Measurements from ENCODE around the gene RABL2B. TPM values are rescaled to one million over a fixed set of nuclear protein-coding genes. Genes with fewer than 3 reads are reported as not detected.

The RABL2B gene
- total RNA-seq, 1 donor from 2014 or later: 13.9 TPM

GRCh38 chr22:50739279-50739691, 44.2 kb downstream of the RABL2B start:
- Mint-ChIP-seq H3K4me3 (no peak overlapping the region), H3K4me1 (no peaks in the 10 kb centered on the region), H3K36me3 (no peaks in the 10 kb centered on the region), H3K27me3 (ENCODE audit: insufficient read depth, low read depth) (peaks cover 9% of the 10 kb centered on the region), H3K9me3 (no peaks in the 10 kb centered on the region), H3K27ac (no peak overlapping the region)
- H3K9ac ChIP-seq: no peak overlapping the region
- no peak overlapping the region for H2AFZ ChIP-seq (replicated peaks)
- H3K27ac ChIP-seq: no peak overlapping the region
- H3K36me3 ChIP-seq: no peaks in the 10 kb centered on the region
- H3K4me2 ChIP-seq: no peak overlapping the region
- H3K4me1 ChIP-seq: no peaks in the 10 kb centered on the region
- no peak overlapping the region for H3K4me3 ChIP-seq
- H3F3A ChIP-seq (ENCODE audit: low read depth): no peaks in the 10 kb centered on the region
- no peaks in the 10 kb centered on the region for H3K79me2 ChIP-seq (ENCODE audit: low read depth)
- H3K27me3 ChIP-seq: peaks cover 83% of the 10 kb centered on the region
- no peaks in the 10 kb centered on the region for H3K9me3 ChIP-seq (ENCODE audit: low read depth)
- TF ChIP-seq CTCF (IDR thresholded peaks at IDR 0.05) (no peak), EZH2 (IDR thresholded peaks at IDR 0.05) (no peak), EZH2phosphoT487 (IDR thresholded peaks at IDR 0.05) (no peak)
- no peak for DNase-seq (ENCODE audit: low spot score)
- no peaks in the 10 kb centered on the region for H4K20me1 ChIP-seq (ENCODE audit: low read depth)

- H3K36me3 Mint-ChIP-seq: no peaks in the 10 kb centered on the region
- Histone ChIP-seq H3K9me3 (ENCODE audit: low read depth) (no peaks in the 10 kb centered on the region), H3K27me3 (peaks cover 86% of the 10 kb centered on the region), H3K4me1 (no peaks in the 10 kb centered on the region), H4K20me1 (ENCODE audit: low read depth) (no peaks in the 10 kb centered on the region), H3K79me2 (ENCODE audit: low read depth) (no peaks in the 10 kb centered on the region), H3K4me3 (no peak overlapping the region), H3K4me2 (no peak overlapping the region), H2AFZ (replicated peaks) (no peak overlapping the region), H3F3A (ENCODE audit: low read depth) (peaks cover under 1% of the 10 kb centered on the region), H3K36me3 (no peaks in the 10 kb centered on the region), H3K9ac (no peak overlapping the region), H3K27ac (no peak overlapping the region)
- no peak overlapping the region for H3K4me3 Mint-ChIP-seq
- TF ChIP-seq EZH2phosphoT487 (IDR thresholded peaks at IDR 0.05) (no peak), EZH2 (IDR thresholded peaks at IDR 0.05) (no peak), CTCF (IDR thresholded peaks at IDR 0.05) (no peak)
- H3K9me3 Mint-ChIP-seq: no peaks in the 10 kb centered on the region
- no peak overlapping the region for H3K27ac Mint-ChIP-seq
- peaks cover 9% of the 10 kb centered on the region for H3K27me3 Mint-ChIP-seq (ENCODE audit: insufficient read depth, low read depth)
- peaks cover 4% of the 10 kb centered on the region for H3K4me1 Mint-ChIP-seq
- DNase-seq (ENCODE audit: low spot score): no peak
Measured at GRCh38 chr22:50738649-50739227, 44.7 kb downstream of the RABL2B start.

- no peak within 1 kb of the TSS for H3K4me2 ChIP-seq
- peaks cover 4% of the 10 kb centered on the region for H3F3A ChIP-seq (ENCODE audit: low read depth)
- H4K20me1 ChIP-seq (ENCODE audit: low read depth): no peaks in the 10 kb centered on the region
- no peak within 1 kb of the TSS for H3K4me3 ChIP-seq
- no peaks in the 10 kb centered on the region for H3K36me3 ChIP-seq
- H3K79me2 ChIP-seq (ENCODE audit: low read depth): no peaks in the 10 kb centered on the region
- no peaks in the 10 kb centered on the region for H3K9me3 ChIP-seq (ENCODE audit: low read depth)
- no peak within 1 kb of the TSS for H3K27ac ChIP-seq
- TF ChIP-seq EZH2 (IDR thresholded peaks at IDR 0.05): no peak
- TF ChIP-seq EZH2phosphoT487 (IDR thresholded peaks at IDR 0.05): no peak
- no peak for TF ChIP-seq CTCF (IDR thresholded peaks at IDR 0.05)
- no peak within 1 kb of the TSS for H3K9ac ChIP-seq
- DNase-seq (ENCODE audit: low spot score): no peak
- H3K36me3 Mint-ChIP-seq: no peaks in the 10 kb centered on the region
- H3K4me1 ChIP-seq: peaks cover 6% of the 10 kb centered on the region
- peaks cover 10% of the 10 kb centered on the region for H3K4me1 Mint-ChIP-seq
- peaks cover 12% of the 10 kb centered on the region for H3K27me3 Mint-ChIP-seq (ENCODE audit: insufficient read depth, low read depth)
- peaks cover 87% of the 10 kb centered on the region for H3K27me3 ChIP-seq
- no peak within 1 kb of the TSS for H2AFZ ChIP-seq (replicated peaks)
- H3K27ac Mint-ChIP-seq: no peak within 1 kb of the TSS
- no peaks in the 10 kb centered on the region for H3K9me3 Mint-ChIP-seq
- H3K4me3 Mint-ChIP-seq: no peak within 1 kb of the TSS
Measured at GRCh38 chr22:50737728-50738648, 45.4 kb downstream of the RABL2B start, which contains the start of gene ACR. TSS of gene ACR (plus strand) at chr22:50738204. CDS start at chr22:50738236, 32 bp downstream.

Measured in neural progenitor cell (in vitro differentiated cells).